ENCODE measurements around the gene CHADL. TPM values are rescaled to one million over a fixed set of nuclear protein-coding genes. Genes with fewer than 3 reads are reported as not detected.

CHADL gene
- total RNA-seq, 1 experiment from 2014 or later = 1.2 TPM

DNA sequence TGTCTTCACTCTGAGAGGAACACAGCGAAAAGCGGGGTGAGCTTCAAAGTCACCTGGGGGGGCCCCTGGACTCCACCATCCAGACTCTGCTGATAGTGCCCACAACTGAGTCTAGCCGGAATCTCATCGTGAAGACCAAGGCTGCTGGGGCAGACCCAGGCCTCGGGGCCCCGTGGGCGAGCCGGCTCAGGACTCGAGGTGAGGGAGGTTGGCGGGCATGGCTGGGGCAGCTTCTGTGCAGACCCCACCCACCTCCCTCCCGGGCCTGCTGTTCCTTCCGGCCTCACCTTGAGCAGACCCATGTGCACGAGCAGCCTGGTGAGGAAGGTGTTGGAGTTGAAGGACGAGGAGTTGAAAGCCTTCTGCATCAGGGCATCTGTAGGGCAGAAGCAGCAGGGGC lies 8.7 kb upstream of the CHADL start:
- H4K20me1 ChIP-seq (ENCODE audit: low read length) = no peaks in the 10 kb centered on the region
- no peaks in the 10 kb centered on the region for H3K9me2 ChIP-seq (replicated peaks; ENCODE audit: low read length)
- H3K36me3 ChIP-seq (ENCODE audit: low read depth, low read length) = peaks cover 28% of the 10 kb centered on the region; the same call in 1 of the 2 replicates
- no peaks in the 10 kb centered on the region for H3K9me3 ChIP-seq (ENCODE audit: low read length)
- no TSS peak for BruUV-seq (replicated peaks)
- no peak overlapping the region for H3K4me2 ChIP-seq (ENCODE audit: low read length)
- intact Hi-C loops (cut with micrococcal nuclease) = no loop called here
- POLR2A ChIA-PET (ENCODE audit: unreplicated experiment) = no interaction called here
- no peaks in the 10 kb centered on the region for H3K27me3 ChIP-seq (ENCODE audit: low read length)
- no peaks in the 10 kb centered on the region for H3K79me2 ChIP-seq (ENCODE audit: low read length)
- no peaks in the 10 kb centered on the region for H3F3A ChIP-seq (ENCODE audit: low read length, unreplicated experiment)
- H3K27ac ChIP-seq (ENCODE audit: low read length) = no peak overlapping the region
- ATAC-seq (no peak), DNase-seq (no peak)
- CTCF ChIA-PET = no interaction called here
- no peaks in the 10 kb centered on the region for H3K4me1 ChIP-seq (ENCODE audit: insufficient read depth, low read length)
- H3K4me3 ChIP-seq (ENCODE audit: low read length) = no peak overlapping the region
- no peak overlapping the region for H2AFZ ChIP-seq (ENCODE audit: low read length)
- TF ChIP-seq, protein P1, sequence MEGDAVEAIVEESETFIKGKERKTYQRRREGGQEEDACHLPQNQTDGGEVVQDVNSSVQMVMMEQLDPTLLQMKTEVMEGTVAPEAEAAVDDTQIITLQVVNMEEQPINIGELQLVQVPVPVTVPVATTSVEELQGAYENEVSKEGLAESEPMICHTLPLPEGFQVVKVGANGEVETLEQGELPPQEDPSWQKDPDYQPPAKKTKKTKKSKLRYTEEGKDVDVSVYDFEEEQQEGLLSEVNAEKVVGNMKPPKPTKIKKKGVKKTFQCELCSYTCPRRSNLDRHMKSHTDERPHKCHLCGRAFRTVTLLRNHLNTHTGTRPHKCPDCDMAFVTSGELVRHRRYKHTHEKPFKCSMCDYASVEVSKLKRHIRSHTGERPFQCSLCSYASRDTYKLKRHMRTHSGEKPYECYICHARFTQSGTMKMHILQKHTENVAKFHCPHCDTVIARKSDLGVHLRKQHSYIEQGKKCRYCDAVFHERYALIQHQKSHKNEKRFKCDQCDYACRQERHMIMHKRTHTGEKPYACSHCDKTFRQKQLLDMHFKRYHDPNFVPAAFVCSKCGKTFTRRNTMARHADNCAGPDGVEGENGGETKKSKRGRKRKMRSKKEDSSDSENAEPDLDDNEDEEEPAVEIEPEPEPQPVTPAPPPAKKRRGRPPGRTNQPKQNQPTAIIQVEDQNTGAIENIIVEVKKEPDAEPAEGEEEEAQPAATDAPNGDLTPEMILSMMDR (conservative IDR thresholded peaks at IDR 0.05; ENCODE audit: low read depth, low read length) = no peak
- TF ChIP-seq EZH2phosphoT487 (IDR thresholded peaks at IDR 0.05; ENCODE audit: borderline replicate concordance, low read length) (no peak), EZH2 (IDR thresholded peaks at IDR 0.05; ENCODE audit: low read length, unreplicated experiment) (no peak)
- H3K9ac ChIP-seq (ENCODE audit: low read length) = no peak overlapping the region

DNA sequence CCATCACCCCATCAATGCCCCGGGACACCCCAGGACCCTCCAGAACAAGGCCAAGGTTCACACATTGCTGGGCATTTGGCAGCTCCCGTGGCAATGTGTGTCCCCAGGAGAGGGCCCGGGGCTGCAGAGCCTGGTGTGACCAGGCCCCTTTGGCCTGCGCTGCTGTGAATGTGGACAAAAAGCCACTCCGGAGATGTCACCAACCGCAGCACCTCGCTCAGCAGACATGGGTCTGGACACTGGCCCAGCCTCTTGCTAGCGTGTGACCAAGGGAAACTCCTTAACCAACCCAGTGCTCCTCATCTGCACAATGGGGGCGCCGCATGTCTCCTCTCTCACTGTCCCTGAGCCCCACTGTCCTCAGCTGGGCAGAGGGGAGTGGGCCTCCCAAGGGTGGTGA lies 8.0 kb upstream of the CHADL start:
- no peaks in the 10 kb centered on the region for H3K79me2 ChIP-seq (ENCODE audit: low read length)
- H3K4me3 ChIP-seq (ENCODE audit: low read length) = no peak overlapping the region
- no peaks in the 10 kb centered on the region for H3K9me3 ChIP-seq (ENCODE audit: low read length)
- intact Hi-C loops (cut with micrococcal nuclease) = no loop called here
- peaks cover 24% of the 10 kb centered on the region; the same call in 1 of the 2 replicates for H3K36me3 ChIP-seq (ENCODE audit: low read depth, low read length)
- H3F3A ChIP-seq (ENCODE audit: low read length, unreplicated experiment) = no peaks in the 10 kb centered on the region
- no peak for ATAC-seq
- POLR2A ChIA-PET (ENCODE audit: unreplicated experiment) = no interaction called here
- no TSS peak for BruUV-seq (replicated peaks)
- no peak overlapping the region for H3K27ac ChIP-seq (ENCODE audit: low read length)
- CTCF ChIA-PET = no interaction called here
- TF ChIP-seq, protein P1 (conservative IDR thresholded peaks at IDR 0.05; ENCODE audit: low read depth, low read length) = no peak
- TF ChIP-seq EZH2 (IDR thresholded peaks at IDR 0.05; ENCODE audit: low read length, unreplicated experiment) = no peak
- no peak for TF ChIP-seq EZH2phosphoT487 (IDR thresholded peaks at IDR 0.05; ENCODE audit: borderline replicate concordance, low read length)
- no peaks in the 10 kb centered on the region for H3K4me1 ChIP-seq (ENCODE audit: insufficient read depth, low read length)
- no peak overlapping the region for H2AFZ ChIP-seq (ENCODE audit: low read length)
- H3K27me3 ChIP-seq (ENCODE audit: low read length) = no peaks in the 10 kb centered on the region
- DNase-seq = no peak
- no peaks in the 10 kb centered on the region for H3K9me2 ChIP-seq (replicated peaks; ENCODE audit: low read length)
- H4K20me1 ChIP-seq (ENCODE audit: low read length) = no peaks in the 10 kb centered on the region
- H3K9ac ChIP-seq (ENCODE audit: low read length) = no peak overlapping the region
- no peak overlapping the region for H3K4me2 ChIP-seq (ENCODE audit: low read length)

DNA sequence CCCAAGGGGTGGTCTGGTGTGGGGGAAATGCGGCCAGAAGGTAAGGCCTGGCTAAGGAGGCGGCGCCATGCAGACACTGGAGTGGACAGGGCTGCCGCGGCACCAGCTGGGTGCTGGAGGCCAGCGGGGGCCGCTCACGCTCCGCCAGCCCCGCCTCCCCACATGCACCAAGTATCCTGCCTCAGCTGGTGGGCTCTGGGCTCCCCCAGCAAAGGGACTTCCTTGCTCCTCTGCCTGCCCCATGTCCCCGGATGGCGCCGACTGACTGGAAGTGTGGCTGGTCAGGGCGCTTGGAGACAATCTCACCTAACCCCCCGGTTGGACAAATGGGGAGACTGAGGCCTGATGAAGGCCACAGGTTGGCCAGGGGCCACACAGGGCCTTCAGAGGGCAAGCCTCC lies 7.6 kb upstream of the CHADL start:
- POLR2A ChIA-PET (ENCODE audit: unreplicated experiment) = no interaction called here

More for the DNA sequence above, 7.6 kb upstream of the CHADL start:
- intact Hi-C loops (cut with micrococcal nuclease) = no loop called here
- no peak overlapping the region for H3K27ac ChIP-seq (ENCODE audit: low read length)
- CTCF ChIA-PET = no interaction called here
- H3K79me2 ChIP-seq (ENCODE audit: low read length) = no peaks in the 10 kb centered on the region
- no TSS peak for BruUV-seq (replicated peaks)
- peaks cover 22% of the 10 kb centered on the region; the same call in 1 of the 2 replicates for H3K36me3 ChIP-seq (ENCODE audit: low read depth, low read length)
- no peak for DNase-seq
- H3K4me2 ChIP-seq (ENCODE audit: low read length) = no peak overlapping the region
- no peak for TF ChIP-seq EZH2 (IDR thresholded peaks at IDR 0.05; ENCODE audit: low read length, unreplicated experiment)
- TF ChIP-seq, protein P1 (conservative IDR thresholded peaks at IDR 0.05; ENCODE audit: low read depth, low read length) = no peak
- TF ChIP-seq EZH2phosphoT487 (IDR thresholded peaks at IDR 0.05; ENCODE audit: borderline replicate concordance, low read length) = no peak
- H3K4me3 ChIP-seq (ENCODE audit: low read length) = no peak overlapping the region
- H3K4me1 ChIP-seq (ENCODE audit: insufficient read depth, low read length) = no peaks in the 10 kb centered on the region
- H3K9me3 ChIP-seq (ENCODE audit: low read length) = no peaks in the 10 kb centered on the region
- ATAC-seq = no peak
- H3K27me3 ChIP-seq (ENCODE audit: low read length) = no peaks in the 10 kb centered on the region
- H3K9me2 ChIP-seq (replicated peaks; ENCODE audit: low read length) = no peaks in the 10 kb centered on the region
- no peak overlapping the region for H2AFZ ChIP-seq (ENCODE audit: low read length)
- H3F3A ChIP-seq (ENCODE audit: low read length, unreplicated experiment) = no peaks in the 10 kb centered on the region
- no peak overlapping the region for H3K9ac ChIP-seq (ENCODE audit: low read length)
- no peaks in the 10 kb centered on the region for H4K20me1 ChIP-seq (ENCODE audit: low read length)

All from PC-3 (cell line).